GM12864 (cell line): ENCODE measurements around the gene AASDH.

ENCODE experiments used
- DNase-seq: peaks from one replicate; pipeline ENCODE4 v3.0.0-alpha.2; 2011; ENCODE audit warnings: low read depth
- H3K4me3 ChIP-seq: 2 replicates; pipeline ENCODE4 v1.5.1; 2011; ENCODE audit warnings: mild to moderate bottlenecking, low read depth, low read length, control low read depth
- CTCF ChIP-seq: IDR thresholded peaks from 2 replicates; pipeline ENCODE4 v1.5.1; 2011; ENCODE audit warnings: low read depth, mild to moderate bottlenecking, moderate library complexity, low read length, control low read depth, inconsistent platforms; ENCODE audit errors: missing control alignments

The AASDH gene

GRCh38 chr4:56414135-56414670 lies 26.9 kb upstream of the AASDH start:
- no peak for TF ChIP-seq CTCF
- no peak for DNase-seq
- no peak overlapping the region for H3K4me3 ChIP-seq

- no peak for TF ChIP-seq CTCF
- no peak overlapping the region for H3K4me3 ChIP-seq
- DNase-seq = no peak
Measured at GRCh38 chr4:56410247-56411062, 23.2 kb upstream of the AASDH start.

GRCh38 chr4:56409511-56410090 lies 22.3 kb upstream of the AASDH start:
- H3K4me3 ChIP-seq = no peak overlapping the region
- DNase-seq = no peak
- no peak for TF ChIP-seq CTCF

- no peak for DNase-seq
- no peak overlapping the region for H3K4me3 ChIP-seq
- no peak for TF ChIP-seq CTCF
Measured at GRCh38 chr4:56408978-56409377, 21.7 kb upstream of the AASDH start.

- DNase-seq = no peak
- no peak overlapping the region for H3K4me3 ChIP-seq
- no peak for TF ChIP-seq CTCF
Measured at GRCh38 chr4:56406151-56406550, 18.9 kb upstream of the AASDH start.

- no peak for TF ChIP-seq CTCF
- no peak overlapping the region for H3K4me3 ChIP-seq
- no peak for DNase-seq
Measured at GRCh38 chr4:56405016-56405415, 17.7 kb upstream of the AASDH start.
